GM18520 (cell line): ENCODE measurements around the gene NLRP13.

Experiments used
- ATAC-seq: cut with Tn5 transposase; IDR thresholded peaks from one replicate; pipeline ENCODE4 v1.9.1; 2021; ENCODE audit not compliant: unreplicated experiment

The NLRP13 gene

DNA sequence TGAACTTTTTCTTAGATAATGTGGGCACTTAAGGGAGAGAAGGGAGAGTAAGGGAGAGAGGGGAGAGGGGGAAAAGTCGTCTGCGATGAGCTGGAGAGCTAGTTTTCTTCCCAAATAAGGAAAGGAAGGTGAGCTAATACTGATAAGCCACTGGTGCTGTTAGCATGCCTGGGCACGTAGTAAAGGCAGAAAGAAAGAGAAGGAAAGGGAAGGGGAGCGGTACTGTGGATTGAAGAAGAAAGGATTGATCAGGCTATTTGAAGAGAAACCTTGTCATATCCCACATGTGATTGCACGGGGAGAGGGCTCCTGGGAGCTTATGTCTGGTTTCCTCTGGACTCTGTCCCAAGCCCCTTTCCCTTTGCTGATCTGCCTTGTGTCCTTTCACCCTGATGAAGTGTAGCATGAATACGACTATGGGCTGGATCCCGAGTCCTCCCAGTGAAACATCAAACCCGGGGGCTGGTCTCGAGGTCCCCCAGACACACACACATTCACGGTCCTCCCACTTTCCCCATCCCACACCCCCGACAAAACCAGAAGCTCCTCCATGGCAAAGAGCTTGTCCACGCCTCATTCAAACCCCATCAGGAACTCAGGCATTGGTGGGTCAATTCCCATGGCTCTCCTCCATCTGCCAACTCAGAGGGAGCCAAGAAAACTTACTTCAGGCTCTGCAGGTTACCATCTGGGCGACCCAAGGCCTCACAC, 30.6 kb downstream of the NLRP13 start:
- no peak for ATAC-seq

- ATAC-seq = no peak
Measured at GRCh38 chr19:55898911-55899310, 33.2 kb downstream of the NLRP13 start.

GRCh38 chr19:55882626-55883025, 49.5 kb downstream of the NLRP13 start:
- no peak for ATAC-seq

DNA sequence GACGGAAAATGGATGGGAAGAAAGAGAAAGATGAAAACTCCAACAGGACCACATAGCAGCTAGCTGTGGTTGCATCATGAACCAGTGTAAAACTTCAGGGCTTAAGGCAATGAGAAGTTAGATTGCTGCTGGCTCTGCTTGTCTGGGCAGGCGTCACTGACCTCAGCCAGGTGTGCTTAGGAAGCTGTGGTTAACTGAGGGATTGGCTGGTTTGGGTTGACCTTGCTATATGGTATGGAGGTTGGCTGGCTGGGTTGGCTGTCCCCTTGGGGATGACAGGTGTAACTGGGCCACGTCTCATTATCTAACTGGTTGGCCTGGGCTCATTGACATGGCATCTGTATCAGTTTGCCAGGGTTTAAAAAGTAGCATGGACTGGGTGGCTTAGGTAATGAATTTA, 54.9 kb downstream of the NLRP13 start:
- no peak for ATAC-seq

DNA sequence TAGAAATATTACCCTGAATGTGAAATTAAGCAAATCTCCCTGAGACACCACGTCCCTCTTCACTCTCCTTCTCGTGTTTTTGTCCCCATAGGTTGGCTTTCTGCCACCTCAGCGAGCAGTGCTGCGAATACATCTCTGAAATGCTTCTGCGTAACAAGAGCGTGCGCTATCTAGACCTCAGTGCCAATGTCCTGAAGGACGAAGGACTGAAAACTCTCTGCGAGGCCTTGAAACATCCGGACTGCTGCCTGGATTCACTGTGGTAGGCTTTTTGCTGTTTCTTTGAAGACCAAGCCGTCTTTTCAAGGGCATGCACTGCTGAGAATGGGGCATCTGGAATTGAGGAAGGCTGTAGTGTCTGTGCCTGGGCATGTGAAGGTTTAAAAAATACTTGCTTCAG, 61.4 kb downstream of the NLRP13 start:
- no peak for ATAC-seq

- ATAC-seq = no peak
Measured at GRCh38 chr19:55867101-55867500, 65.0 kb downstream of the NLRP13 start.

- ATAC-seq = no peak
Measured at GRCh38 chr19:55866521-55866920, 65.6 kb downstream of the NLRP13 start.

DNA sequence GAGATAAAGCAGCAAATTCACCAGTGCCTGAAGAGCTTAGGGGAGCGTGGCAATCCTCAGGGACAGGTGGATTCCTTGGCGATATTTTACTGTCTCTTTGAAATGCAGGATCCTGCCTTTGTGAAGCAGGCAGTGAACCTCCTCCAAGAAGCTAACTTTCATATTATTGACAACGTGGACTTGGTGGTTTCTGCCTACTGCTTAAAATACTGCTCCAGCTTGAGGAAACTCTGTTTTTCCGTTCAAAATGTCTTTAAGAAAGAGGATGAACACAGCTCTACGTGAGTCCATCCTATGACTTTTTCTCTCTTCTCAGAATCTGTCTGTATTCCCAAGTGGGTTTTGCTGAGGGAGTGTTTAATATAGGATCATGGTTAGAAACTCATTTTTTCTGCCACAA, 73.2 kb downstream of the NLRP13 start:
- ATAC-seq = no peak

- no peak for ATAC-seq
Measured at GRCh38 chr19:55858401-55858800, 73.7 kb downstream of the NLRP13 start.

DNA sequence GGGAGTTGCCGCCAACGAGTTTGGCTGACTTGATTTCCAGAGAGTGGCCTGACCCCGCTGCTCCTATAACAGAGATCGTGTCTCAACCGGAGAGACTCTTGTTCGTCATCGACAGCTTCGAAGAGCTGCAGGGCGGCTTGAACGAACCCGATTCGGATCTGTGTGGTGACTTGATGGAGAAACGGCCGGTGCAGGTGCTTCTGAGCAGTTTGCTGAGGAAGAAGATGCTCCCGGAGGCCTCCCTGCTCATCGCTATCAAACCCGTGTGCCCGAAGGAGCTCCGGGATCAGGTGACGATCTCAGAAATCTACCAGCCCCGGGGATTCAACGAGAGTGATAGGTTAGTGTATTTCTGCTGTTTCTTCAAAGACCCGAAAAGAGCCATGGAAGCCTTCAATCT, 74.2 kb downstream of the NLRP13 start:
- ATAC-seq = no peak

GRCh38 chr19:55857149-55857548, 75.0 kb downstream of the NLRP13 start:
- no peak for ATAC-seq

- ATAC-seq = no peak
Measured at GRCh38 chr19:55855160-55855559, 77.0 kb downstream of the NLRP13 start.
